ENCODE measurements around the gene AHR. TPM values are rescaled to one million over a fixed set of nuclear protein-coding genes. Genes with fewer than 3 reads are reported as not detected.

Gene AHR
- total RNA-seq, 1 experiment from 2014 or later, result 280 TPM

- Mint-ChIP-seq H3K4me1 (ENCODE audit: low read depth, unreplicated experiment) (peaks cover 37% of the 10 kb centered on the region), H3K36me3 (ENCODE audit: insufficient read depth, unreplicated experiment) (no peaks in the 10 kb centered on the region), H3K27ac (ENCODE audit: unreplicated experiment) (no peak overlapping the region), H3K4me3 (ENCODE audit: low read depth, unreplicated experiment) (no peak overlapping the region), H3K9me3 (ENCODE audit: low read depth, unreplicated experiment) (no peaks in the 10 kb centered on the region), H3K27me3 (ENCODE audit: unreplicated experiment) (no peaks in the 10 kb centered on the region)
- CTCF ChIA-PET, result no interaction called here
- no peak for DNase-seq
- intact Hi-C loops (cut with micrococcal nuclease; ENCODE audit: unreplicated experiment), result no loop called here
- no peak for TF ChIP-seq CTCF (IDR thresholded peaks at IDR 0.05; ENCODE audit: unreplicated experiment)
- BruUV-seq (replicated peaks), result no TSS peak
Observed at GRCh38 chr7:17279061-17279460, 19.4 kb upstream of the AHR start.

GRCh38 chr7:17289074-17289645, 9.3 kb upstream of the AHR start:
- CTCF ChIA-PET, result no interaction called here
- no peak for DNase-seq
- no peak for TF ChIP-seq CTCF (IDR thresholded peaks at IDR 0.05; ENCODE audit: unreplicated experiment)
- Mint-ChIP-seq H3K36me3 (ENCODE audit: insufficient read depth, unreplicated experiment) (peaks cover 4% of the 10 kb centered on the region), H3K27ac (ENCODE audit: unreplicated experiment) (peak overlapping the region; percentile 43), H3K4me1 (ENCODE audit: low read depth, unreplicated experiment) (peaks cover 45% of the 10 kb centered on the region), H3K27me3 (ENCODE audit: unreplicated experiment) (no peaks in the 10 kb centered on the region), H3K4me3 (ENCODE audit: low read depth, unreplicated experiment) (no peak overlapping the region), H3K9me3 (ENCODE audit: low read depth, unreplicated experiment) (no peaks in the 10 kb centered on the region)
- intact Hi-C loops (cut with micrococcal nuclease; ENCODE audit: unreplicated experiment), result no loop called here
- no TSS peak for BruUV-seq (replicated peaks)

- Mint-ChIP-seq H3K36me3 (ENCODE audit: insufficient read depth, unreplicated experiment) (peaks cover 6% of the 10 kb centered on the region), H3K27ac (ENCODE audit: unreplicated experiment) (no peak overlapping the region), H3K27me3 (ENCODE audit: unreplicated experiment) (no peaks in the 10 kb centered on the region), H3K4me1 (ENCODE audit: low read depth, unreplicated experiment) (peaks cover 50% of the 10 kb centered on the region), H3K4me3 (ENCODE audit: low read depth, unreplicated experiment) (no peak overlapping the region), H3K9me3 (ENCODE audit: low read depth, unreplicated experiment) (no peaks in the 10 kb centered on the region)
- intact Hi-C loops (cut with micrococcal nuclease; ENCODE audit: unreplicated experiment), result no loop called here
- BruUV-seq (replicated peaks), result no TSS peak
- CTCF ChIA-PET, result interaction anchor here (0.6 to 1.7 kb wide), 2 partner anchors 15 to 583 kb away, joined by 3 to 5 read pairs; no protein-coding TSS in a partner anchor
- no peak for TF ChIP-seq CTCF (IDR thresholded peaks at IDR 0.05; ENCODE audit: unreplicated experiment)
- no peak for DNase-seq
Observed at GRCh38 chr7:17292843-17293242, 5.6 kb upstream of the AHR start.

- CTCF ChIA-PET, result interaction anchor here (1.7 kb wide), 1 partner anchor 16 kb away, joined by 5 read pairs; no protein-coding TSS in a partner anchor
Observed at GRCh38 chr7:17293481-17293880, 5.0 kb upstream of the AHR start.

More at GRCh38 chr7:17293481-17293880, 5.0 kb upstream of the AHR start:
- no peak for TF ChIP-seq CTCF (IDR thresholded peaks at IDR 0.05; ENCODE audit: unreplicated experiment)
- H3K4me1 Mint-ChIP-seq (ENCODE audit: low read depth, unreplicated experiment), result peaks cover 50% of the 10 kb centered on the region
- intact Hi-C loops (cut with micrococcal nuclease; ENCODE audit: unreplicated experiment), result no loop called here
- no peak overlapping the region for H3K4me3 Mint-ChIP-seq (ENCODE audit: low read depth, unreplicated experiment)
- no TSS peak for BruUV-seq (replicated peaks)
- no peak for DNase-seq
- H3K9me3 Mint-ChIP-seq (ENCODE audit: low read depth, unreplicated experiment), result no peaks in the 10 kb centered on the region
- H3K27ac Mint-ChIP-seq (ENCODE audit: unreplicated experiment), result no peak overlapping the region
- H3K27me3 Mint-ChIP-seq (ENCODE audit: unreplicated experiment), result no peaks in the 10 kb centered on the region
- H3K36me3 Mint-ChIP-seq (ENCODE audit: insufficient read depth, unreplicated experiment), result peaks cover 12% of the 10 kb centered on the region

Measured in Calu3 (cell line).